Transverse colon (tissue), 4 donors: Measurements from ENCODE around the gene MEGF11. TPM values are rescaled to one million over a fixed set of nuclear protein-coding genes. Genes with fewer than 3 reads are reported as not detected.

Source experiments
- DNase-seq: peaks from one replicate; pipeline ENCODE4 v3.0.0-alpha.2; 2019
- H3K27ac ChIP-seq, 4 donors: fragments of 200-600 bp; sonication (generic); 2 replicates each; pipeline ENCODE4 v1.5.1; 2016 to 2018; ENCODE audit warnings: inconsistent platforms in 4 of 4
- H3K27me3 ChIP-seq: fragments of 200-600 bp; sonication (generic); 2 replicates; pipeline ENCODE4 v1.5.1; 2017; ENCODE audit warnings: inconsistent platforms
- H3K36me3 ChIP-seq, 4 donors: fragments of 200-600 bp; sonication (generic); 2 replicates each; pipeline ENCODE4 v1.5.1; 2017 to 2019; ENCODE audit warnings: inconsistent platforms in 4 of 4
- H3K4me1 ChIP-seq, 4 donors: fragments of 200-600 bp; sonication (generic); 2 replicates each; pipeline ENCODE4 v1.5.1; 2017 to 2020; ENCODE audit warnings: inconsistent platforms in 4 of 4
- H3K4me3 ChIP-seq, 4 donors: fragments of 200-600 bp; sonication (generic); 1 replicate in 1 of 4; 2 replicates in 3 of 4; pipeline versions ENCODE4 v1.5.1 to v1.6.1; 2017 to 2019; ENCODE audit warnings: inconsistent platforms in 4 of 4
- H3K9me3 ChIP-seq, 2 donors: fragments of 200-600 bp; sonication (generic); 2 replicates each; pipeline ENCODE4 v1.5.1; 2017 to 2019; ENCODE audit warnings: inconsistent platforms in 2 of 2
- EP300 ChIP-seq: sonication (generic); formaldehyde crosslinking; IDR thresholded peaks from one replicate; pipeline ENCODE4 v1.6.1; 2017; ENCODE audit warnings: antibody characterized with exemption, low read depth
- POLR2A ChIP-seq: fragments of 450-650 bp; IDR thresholded peaks from one replicate; pipeline ENCODE4 v1.6.1; 2016; ENCODE audit warnings: antibody characterized with exemption, mild to moderate bottlenecking, moderate library complexity
- POLR2AphosphoS5 ChIP-seq, 3 donors: sonication (generic); formaldehyde crosslinking; IDR thresholded peaks; one replicate each; pipeline ENCODE4 v1.6.1; 2016; ENCODE audit warnings: antibody characterized with exemption in 3 of 3
- WGBS, 2 donors: methylation state at CpG; one replicate each; pipeline ENCODE4 v1.1.5; 2018; ENCODE audit warnings: low coverage in 1 of 2; 5-methylcytosine and 5-hydroxymethylcytosine counted together
- in situ Hi-C, 4 donors: fragments of 200-750 bp; cut with MboI; loops; one replicate each; pipeline versions ENCODE4 v1.15.0 to v1.15.1; 2017; ENCODE audit warnings: low sequenced_read_pairs in 3 of 4, low pct_ligation_motif_present in 1 of 4, low pct_unique_long_range_greater_than_20kb in 1 of 4
- intact Hi-C: fragments of 100-400 bp; cut with DNase I; formaldehyde crosslinking; loops from one replicate; pipeline ENCODE4 v1.15.1; 2023; ENCODE audit warnings: low total_unique reads
- total RNA-seq, 4 donors: library from RNA; depleted of rRNA; stranded (reverse); fragments of >200 nt; gene quantifications; one replicate each; pipeline ENCODE4 v1.1.0, GENCODE V29; 2016
- TF ChIP-seq, protein P1 (sequence below), 5 experiments: fragments of 200-600 bp in 3 of 5; fragments of 450-650 bp in 2 of 5; sonication (generic) in 3 of 5; IDR thresholded peaks; 1 replicate in 2 of 5; 2 replicates in 3 of 5; pipeline ENCODE4 v1.5.1; 2016 to 2017; ENCODE audit warnings: antibody characterized with exemption in 5 of 5, inconsistent platforms in 3 of 5, mild to moderate bottlenecking in 2 of 5, moderate library complexity in 1 of 5

The MEGF11 gene
- total RNA-seq, 4 donors from 2014 or later = 0.16 TPM; not detected in 3

DNA sequence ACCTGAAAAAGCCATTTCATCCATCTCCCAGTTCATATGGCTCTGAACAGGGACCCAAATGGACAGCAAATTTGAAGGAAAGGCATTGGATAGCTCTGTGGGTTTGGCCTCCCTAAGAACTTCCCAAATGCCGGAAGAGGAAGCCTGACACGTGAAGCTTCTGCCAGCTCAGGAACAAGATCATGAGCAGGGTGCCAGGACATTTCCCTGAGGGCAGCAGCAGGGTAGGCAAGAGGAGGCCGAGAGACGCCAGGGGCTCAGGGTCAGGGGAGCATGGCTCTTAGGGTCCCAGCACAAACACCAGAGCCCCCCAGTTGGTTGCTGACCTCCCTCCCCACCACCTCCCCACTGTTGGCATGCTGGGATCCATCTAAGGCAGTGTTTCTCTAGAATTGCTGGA lies 187.5 kb downstream of the MEGF11 start:
- in situ Hi-C loops = no loop called here
- 47% methylated on average over 4 of the region's 4 CpGs; no CpG with 5 or more reads in 1 of the 2 donors for WGBS, 2 donors

DNA sequence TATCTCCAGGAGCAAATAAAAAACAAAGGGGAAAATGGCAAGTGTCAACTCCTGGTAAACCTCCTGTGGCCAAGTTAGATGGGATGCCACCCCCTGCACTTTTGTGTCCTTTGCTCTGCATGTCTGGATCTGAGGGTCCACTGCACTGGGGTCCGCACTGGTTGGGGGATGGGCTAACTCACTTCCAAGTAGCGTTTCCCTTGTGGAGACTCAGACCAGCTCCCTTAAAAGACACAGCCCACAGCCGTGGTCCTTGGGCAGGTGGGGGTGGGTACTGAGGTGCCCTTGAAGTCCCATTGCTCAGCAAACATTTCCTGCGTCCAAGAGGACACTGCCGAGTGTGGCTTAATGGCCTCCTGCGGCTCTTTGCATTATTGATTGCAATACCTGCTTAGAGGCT lies 188.2 kb downstream of the MEGF11 start:
- in situ Hi-C loops = no loop called here
- H3K27me3 ChIP-seq = no peaks in the 10 kb centered on the region
- DNase-seq = no peak
- no peak overlapping the region for H3K27ac ChIP-seq
- H3K9me3 ChIP-seq = no peaks in the 10 kb centered on the region
- no peak overlapping the region for H3K4me3 ChIP-seq
- H3K36me3 ChIP-seq = no peaks in the 10 kb centered on the region
- intact Hi-C loops = no loop called here
- H3K4me1 ChIP-seq = no peaks in the 10 kb centered on the region
- WGBS, 2 donors = 54% methylated on average over 6 of the region's 6 CpGs; no CpG with 5 or more reads in 1 of the 2 donors
- TF ChIP-seq, protein P1, sequence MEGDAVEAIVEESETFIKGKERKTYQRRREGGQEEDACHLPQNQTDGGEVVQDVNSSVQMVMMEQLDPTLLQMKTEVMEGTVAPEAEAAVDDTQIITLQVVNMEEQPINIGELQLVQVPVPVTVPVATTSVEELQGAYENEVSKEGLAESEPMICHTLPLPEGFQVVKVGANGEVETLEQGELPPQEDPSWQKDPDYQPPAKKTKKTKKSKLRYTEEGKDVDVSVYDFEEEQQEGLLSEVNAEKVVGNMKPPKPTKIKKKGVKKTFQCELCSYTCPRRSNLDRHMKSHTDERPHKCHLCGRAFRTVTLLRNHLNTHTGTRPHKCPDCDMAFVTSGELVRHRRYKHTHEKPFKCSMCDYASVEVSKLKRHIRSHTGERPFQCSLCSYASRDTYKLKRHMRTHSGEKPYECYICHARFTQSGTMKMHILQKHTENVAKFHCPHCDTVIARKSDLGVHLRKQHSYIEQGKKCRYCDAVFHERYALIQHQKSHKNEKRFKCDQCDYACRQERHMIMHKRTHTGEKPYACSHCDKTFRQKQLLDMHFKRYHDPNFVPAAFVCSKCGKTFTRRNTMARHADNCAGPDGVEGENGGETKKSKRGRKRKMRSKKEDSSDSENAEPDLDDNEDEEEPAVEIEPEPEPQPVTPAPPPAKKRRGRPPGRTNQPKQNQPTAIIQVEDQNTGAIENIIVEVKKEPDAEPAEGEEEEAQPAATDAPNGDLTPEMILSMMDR (IDR thresholded peaks at IDR 0.05) = no peak
- TF ChIP-seq EP300 (no peak), POLR2A (no peak), POLR2AphosphoS5 (IDR thresholded peaks at IDR 0.05) (no peak)

More for the DNA sequence above, 187.5 kb downstream of the MEGF11 start:
- no peaks in the 10 kb centered on the region for H3K27me3 ChIP-seq
- no peaks in the 10 kb centered on the region for H3K4me1 ChIP-seq
- no peak for TF ChIP-seq POLR2AphosphoS5 (IDR thresholded peaks at IDR 0.05)
- TF ChIP-seq, protein P1 (IDR thresholded peaks at IDR 0.05) = no peak
- intact Hi-C loops = no loop called here
- H3K36me3 ChIP-seq = no peaks in the 10 kb centered on the region
- DNase-seq = no peak
- no peaks in the 10 kb centered on the region for H3K9me3 ChIP-seq
- H3K4me3 ChIP-seq = no peak overlapping the region
- H3K27ac ChIP-seq = no peak overlapping the region

DNA sequence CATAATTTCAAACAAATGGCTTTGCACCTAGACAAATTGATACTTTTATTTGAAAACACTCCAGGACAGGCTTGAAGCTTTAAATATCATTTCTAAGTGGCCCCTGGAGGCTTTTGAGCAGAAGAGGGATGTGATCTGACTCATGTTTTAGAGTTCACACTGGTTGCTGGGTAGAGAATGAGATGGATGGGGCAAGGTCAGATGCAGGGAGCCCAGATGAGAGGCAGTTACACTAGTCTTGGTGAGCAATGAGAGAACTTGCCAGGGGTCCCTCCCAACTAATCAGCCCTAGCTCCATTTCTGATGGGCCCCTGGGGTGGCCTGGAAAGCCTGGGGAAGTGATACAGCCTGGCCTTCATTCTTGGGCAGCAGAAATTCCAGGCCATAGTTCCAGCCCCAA lies 190.4 kb downstream of the MEGF11 start:
- Histone ChIP-seq H3K4me1 (no peaks in the 10 kb centered on the region), H3K27me3 (no peaks in the 10 kb centered on the region), H3K27ac (no peak overlapping the region), H3K9me3 (no peaks in the 10 kb centered on the region), H3K36me3 (no peaks in the 10 kb centered on the region), H3K4me3 (no peak overlapping the region)
- TF ChIP-seq POLR2AphosphoS5 (IDR thresholded peaks at IDR 0.05) (no peak), EP300 (no peak), POLR2A (no peak)
- TF ChIP-seq, protein P1 (IDR thresholded peaks at IDR 0.05) = no peak
- DNase-seq = no peak
- in situ Hi-C loops (no loop called here), intact Hi-C loops (no loop called here)

DNA sequence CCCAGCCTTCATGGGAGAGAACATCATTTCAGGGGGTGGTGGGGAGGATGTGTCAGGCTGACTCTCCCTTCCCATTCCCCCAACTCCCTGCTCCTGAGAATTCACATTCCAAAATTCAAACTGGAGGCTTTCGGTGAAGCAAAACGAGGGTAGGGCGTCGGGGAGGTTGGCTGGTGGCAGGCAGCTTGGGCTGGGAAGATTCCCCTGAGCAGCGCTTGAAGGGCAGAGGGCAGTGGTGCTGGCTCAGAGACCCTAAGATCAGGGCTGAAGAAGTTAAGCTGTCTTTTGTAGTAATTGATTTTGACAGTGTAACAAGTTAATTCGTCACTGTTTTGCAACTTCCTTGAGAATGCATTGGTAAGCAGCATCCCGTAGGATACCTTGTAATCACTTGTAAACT lies 196.5 kb downstream of the MEGF11 start:
- no peak for DNase-seq
- Histone ChIP-seq H3K27me3 (no peaks in the 10 kb centered on the region), H3K9me3 (no peaks in the 10 kb centered on the region), H3K27ac (no peak overlapping the region), H3K36me3 (no peaks in the 10 kb centered on the region), H3K4me1 (no peaks in the 10 kb centered on the region), H3K4me3 (no peak overlapping the region)
- WGBS, 2 donors = 77% methylated on average over 7 of the region's 7 CpGs; no CpG with 5 or more reads in 1 of the 2 donors
- in situ Hi-C loops (no loop called here), intact Hi-C loops (no loop called here)
- TF ChIP-seq POLR2A = no peak
- no peak for TF ChIP-seq POLR2AphosphoS5 (IDR thresholded peaks at IDR 0.05)
- no peak for TF ChIP-seq EP300
- TF ChIP-seq, protein P1 (IDR thresholded peaks at IDR 0.05) = no peak
